Measurements from ENCODE around the gene ZNF613.
"Not testable (repeated sequence)": the region's sequence is repeated elsewhere in the genome, so short reads cannot be mapped to it uniquely, and the experiment has no call there.

ZNF613 gene

GRCh38 chr19:51915324-51915867 is 11.9 kb upstream of the ZNF613 start:
- peaks cover 42% of the 10 kb centered on the region for H3K36me3 Mint-ChIP-seq
- no peaks in the 10 kb centered on the region for H3K27me3 Mint-ChIP-seq
- H3K9me3 Mint-ChIP-seq (ENCODE audit: low read depth): peaks cover 42% of the 10 kb centered on the region
- no peak overlapping the region for H3K27ac Mint-ChIP-seq
- H3K4me3 Mint-ChIP-seq: no peak overlapping the region
- no peaks in the 10 kb centered on the region for H3K4me1 Mint-ChIP-seq (ENCODE audit: low read depth)

GRCh38 chr19:51916167-51916566 is 11.1 kb upstream of the ZNF613 start:
- H3K9me3 Mint-ChIP-seq (ENCODE audit: low read depth): peaks cover 45% of the 10 kb centered on the region
- no peak overlapping the region for H3K4me3 Mint-ChIP-seq
- H3K27ac Mint-ChIP-seq: no peak overlapping the region
- H3K36me3 Mint-ChIP-seq: peaks cover 42% of the 10 kb centered on the region
- H3K27me3 Mint-ChIP-seq: no peaks in the 10 kb centered on the region
- no peaks in the 10 kb centered on the region for H3K4me1 Mint-ChIP-seq (ENCODE audit: low read depth)

- Mint-ChIP-seq H3K4me1 (ENCODE audit: low read depth) (no peaks in the 10 kb centered on the region), H3K27me3 (no peaks in the 10 kb centered on the region), H3K9me3 (ENCODE audit: low read depth) (peaks cover 27% of the 10 kb centered on the region), H3K36me3 (peaks cover 36% of the 10 kb centered on the region), H3K27ac (no peak overlapping the region), H3K4me3 (no peak overlapping the region)
Observed at GRCh38 chr19:51919606-51920005, 7.7 kb upstream of the ZNF613 start.

GRCh38 chr19:51921949-51922348 is 5.3 kb upstream of the ZNF613 start:
- Mint-ChIP-seq H3K36me3 (peaks cover 34% of the 10 kb centered on the region), H3K9me3 (ENCODE audit: low read depth) (peaks cover 23% of the 10 kb centered on the region), H3K27me3 (no peaks in the 10 kb centered on the region), H3K4me1 (ENCODE audit: low read depth) (peaks cover 5% of the 10 kb centered on the region), H3K27ac (no peak overlapping the region), H3K4me3 (no peak overlapping the region)

GRCh38 chr19:51926426-51926783 is 867 bp upstream of the ZNF613 start:
- Mint-ChIP-seq H3K27me3 (no peaks in the 10 kb centered on the region), H3K36me3 (peaks cover 46% of the 10 kb centered on the region), H3K4me1 (ENCODE audit: low read depth) (peaks cover 26% of the 10 kb centered on the region), H3K9me3 (ENCODE audit: low read depth) (peaks cover 26% of the 10 kb centered on the region), H3K4me3 (peak overlapping the region; percentile 99), H3K27ac (peak overlapping the region; percentile 96)

- H3K9me3 Mint-ChIP-seq (ENCODE audit: low read depth): peaks cover 31% of the 10 kb centered on the region
Observed at GRCh38 chr19:51927859-51928258, 587 bp downstream of the ZNF613 start.

GRCh38 chr19:51931921-51932320 is 4.6 kb downstream of the ZNF613 start:
- H3K4me3 Mint-ChIP-seq: no peak overlapping the region
- H3K27me3 Mint-ChIP-seq: no peaks in the 10 kb centered on the region
- peaks cover 21% of the 10 kb centered on the region for H3K4me1 Mint-ChIP-seq (ENCODE audit: low read depth)
- peaks cover 59% of the 10 kb centered on the region for H3K36me3 Mint-ChIP-seq
- peaks cover 25% of the 10 kb centered on the region for H3K9me3 Mint-ChIP-seq (ENCODE audit: low read depth)
- H3K27ac Mint-ChIP-seq: no peak overlapping the region

More at GRCh38 chr19:51927859-51928258, 587 bp downstream of the ZNF613 start:
- H3K4me1 Mint-ChIP-seq (ENCODE audit: low read depth): peaks cover 26% of the 10 kb centered on the region
- H3K27me3 Mint-ChIP-seq: no peaks in the 10 kb centered on the region
- H3K4me3 Mint-ChIP-seq: peak overlapping the region; percentile 99
- H3K36me3 Mint-ChIP-seq: peaks cover 44% of the 10 kb centered on the region
- peak overlapping the region; percentile 96 for H3K27ac Mint-ChIP-seq

- Mint-ChIP-seq H3K9me3 (ENCODE audit: low read depth) (peaks cover 37% of the 10 kb centered on the region), H3K36me3 (peaks cover 76% of the 10 kb centered on the region), H3K4me1 (ENCODE audit: low read depth) (no peaks in the 10 kb centered on the region)
Observed at GRCh38 chr19:51938936-51939335, 11.7 kb downstream of the ZNF613 start.

GRCh38 chr19:51944798-51945552 is 17.7 kb downstream of the ZNF613 start:
- Mint-ChIP-seq H3K36me3 (peaks cover 73% of the 10 kb centered on the region), H3K27me3 (no peaks in the 10 kb centered on the region), H3K4me1 (ENCODE audit: low read depth) (no peaks in the 10 kb centered on the region), H3K9me3 (ENCODE audit: low read depth) (peaks cover 47% of the 10 kb centered on the region), H3K27ac (no peak overlapping the region), H3K4me3 (no peak overlapping the region)

More at GRCh38 chr19:51938936-51939335, 11.7 kb downstream of the ZNF613 start:
- H3K4me3 Mint-ChIP-seq: no peak overlapping the region
- no peaks in the 10 kb centered on the region for H3K27me3 Mint-ChIP-seq
- H3K27ac Mint-ChIP-seq: no peak overlapping the region

GRCh38 chr19:51946602-51947001 is 19.3 kb downstream of the ZNF613 start:
- Mint-ChIP-seq H3K4me3 (no peak overlapping the region), H3K4me1 (ENCODE audit: low read depth) (no peaks in the 10 kb centered on the region), H3K27ac (no peak overlapping the region), H3K27me3 (no peaks in the 10 kb centered on the region), H3K36me3 (peaks cover 64% of the 10 kb centered on the region), H3K9me3 (ENCODE audit: low read depth) (peaks cover 49% of the 10 kb centered on the region)

- H3K27me3 Mint-ChIP-seq: no peaks in the 10 kb centered on the region
- peaks cover 45% of the 10 kb centered on the region for H3K9me3 Mint-ChIP-seq (ENCODE audit: low read depth)
Observed at GRCh38 chr19:51948975-51949374, 21.7 kb downstream of the ZNF613 start.

GRCh38 chr19:51957846-51958245 is 30.6 kb downstream of the ZNF613 start:
- H3K27ac Mint-ChIP-seq; H3K4me3 Mint-ChIP-seq; H3K27me3 Mint-ChIP-seq; H3K4me1 Mint-ChIP-seq (ENCODE audit: low read depth): not testable (repeated sequence)
- peaks cover 49% of the 10 kb centered on the region for H3K9me3 Mint-ChIP-seq (ENCODE audit: low read depth)
- peaks cover 40% of the 10 kb centered on the region for H3K36me3 Mint-ChIP-seq

More at GRCh38 chr19:51948975-51949374, 21.7 kb downstream of the ZNF613 start:
- Mint-ChIP-seq H3K4me1 (ENCODE audit: low read depth) (no peaks in the 10 kb centered on the region), H3K27ac (no peak overlapping the region), H3K36me3 (peaks cover 49% of the 10 kb centered on the region), H3K4me3 (no peak overlapping the region)

GRCh38 chr19:51959791-51960190 is 32.5 kb downstream of the ZNF613 start:
- H3K27me3 Mint-ChIP-seq: no peaks in the 10 kb centered on the region
- H3K36me3 Mint-ChIP-seq: peaks cover 43% of the 10 kb centered on the region
- no peaks in the 10 kb centered on the region for H3K4me1 Mint-ChIP-seq (ENCODE audit: low read depth)
- no peak overlapping the region for H3K4me3 Mint-ChIP-seq
- H3K27ac Mint-ChIP-seq: no peak overlapping the region
- H3K9me3 Mint-ChIP-seq (ENCODE audit: low read depth): peaks cover 51% of the 10 kb centered on the region

GRCh38 chr19:51960621-51961233 is 33.5 kb downstream of the ZNF613 start:
- not testable (repeated sequence) for H3K4me1 Mint-ChIP-seq (ENCODE audit: low read depth); H3K27me3 Mint-ChIP-seq; H3K27ac Mint-ChIP-seq; H3K4me3 Mint-ChIP-seq
- peaks cover 54% of the 10 kb centered on the region for H3K9me3 Mint-ChIP-seq (ENCODE audit: low read depth)
- H3K36me3 Mint-ChIP-seq: peaks cover 52% of the 10 kb centered on the region

GRCh38 chr19:51965583-51965982 is 38.3 kb downstream of the ZNF613 start:
- Mint-ChIP-seq H3K36me3 (peaks cover 62% of the 10 kb centered on the region), H3K9me3 (ENCODE audit: low read depth) (peaks cover 30% of the 10 kb centered on the region), H3K27ac (no peak overlapping the region), H3K4me3 (no peak overlapping the region), H3K27me3 (no peaks in the 10 kb centered on the region), H3K4me1 (ENCODE audit: low read depth) (no peaks in the 10 kb centered on the region)

Data from activated naive CD8-positive, alpha-beta T cell (primary cell).